GM23248 (cell line): Measurements from ENCODE around the gene FIS1. TPM values are rescaled to one million over a fixed set of nuclear protein-coding genes. Genes with fewer than 3 reads are reported as not detected.

Experiments
- DNase-seq: peaks from one replicate; pipeline ENCODE4 v3.0.0-alpha.2; 2015
- H2AFZ ChIP-seq: fragments of 200-600 bp; sonication (generic); 2 replicates; pipeline ENCODE4 v1.6.1; 2016; ENCODE audit warnings: antibody characterized with exemption
- H3F3A ChIP-seq: fragments of 200-600 bp; sonication (generic); 2 replicates; pipeline ENCODE4 v1.6.1; 2016; ENCODE audit warnings: mild to moderate bottlenecking, antibody characterized with exemption, mixed run types; ENCODE audit not compliant: insufficient read depth
- H3K27ac ChIP-seq: fragments of 200-600 bp; sonication (generic); 2 replicates; pipeline ENCODE4 v1.5.1; 2016; ENCODE audit warnings: mild to moderate bottlenecking
- H3K27me3 ChIP-seq: fragments of 200-600 bp; sonication (generic); replicated peaks from 2 replicates; pipeline ENCODE4 v1.6.1; 2016; ENCODE audit warnings: mild to moderate bottlenecking; ENCODE audit not compliant: insufficient read depth
- H3K36me3 ChIP-seq: fragments of 200-600 bp; sonication (generic); 2 replicates; pipeline ENCODE4 v1.6.1; 2016; ENCODE audit warnings: low read depth, mild to moderate bottlenecking
- H3K4me1 ChIP-seq: fragments of 200-600 bp; sonication (generic); 2 replicates; pipeline ENCODE4 v1.6.1; 2016; ENCODE audit warnings: mild to moderate bottlenecking; ENCODE audit not compliant: insufficient read depth
- H3K4me2 ChIP-seq: fragments of 200-600 bp; sonication (generic); one replicate; pipeline ENCODE4 v1.6.1; 2016; ENCODE audit warnings: mild to moderate bottlenecking; ENCODE audit not compliant: unreplicated experiment
- H3K4me3 ChIP-seq: fragments of 200-600 bp; sonication (generic); 2 replicates; pipeline ENCODE4 v1.5.1; 2016; ENCODE audit warnings: mild to moderate bottlenecking
- H3K79me2 ChIP-seq: fragments of 200-600 bp; sonication (generic); 2 replicates; pipeline ENCODE4 v1.6.1; 2016; ENCODE audit warnings: mild to moderate bottlenecking; ENCODE audit not compliant: insufficient read depth
- H3K9ac ChIP-seq: fragments of 200-600 bp; sonication (generic); 2 replicates; pipeline ENCODE4 v1.6.1; 2016; ENCODE audit warnings: mild to moderate bottlenecking
- H3K9me2 ChIP-seq: fragments of 200-600 bp; sonication (generic); 2 replicates; pipeline ENCODE4 v1.6.1; 2016; ENCODE audit warnings: mixed run types, mild to moderate bottlenecking, moderate library complexity; ENCODE audit not compliant: insufficient read depth
- H3K9me3 ChIP-seq: fragments of 200-600 bp; sonication (generic); one replicate; pipeline ENCODE4 v1.6.1; 2017; ENCODE audit warnings: low read depth
- H4K20me1 ChIP-seq: fragments of 200-600 bp; sonication (generic); 2 replicates; pipeline ENCODE4 v1.6.0; 2016; ENCODE audit not compliant: insufficient read depth
- EZH2 ChIP-seq: fragments of 200-600 bp; sonication (generic); IDR thresholded peaks from 2 replicates; pipeline ENCODE4 v1.6.1; 2018; ENCODE audit warnings: antibody characterized with exemption, mild to moderate bottlenecking; ENCODE audit not compliant: insufficient read depth, poor library complexity, severe bottlenecking
- EZH2phosphoT487 ChIP-seq: fragments of 200-600 bp; sonication (generic); IDR thresholded peaks from 2 replicates; pipeline ENCODE4 v1.6.1; 2018; ENCODE audit warnings: antibody characterized with exemption, moderate library complexity, mild to moderate bottlenecking, low read depth; ENCODE audit not compliant: insufficient read depth
- WGBS, 2 experiments: methylation state at CpG; one replicate each; pipeline ENCODE4 v1.1.6; 2015 to 2017; ENCODE audit warnings: low lambda C conversion rate in 2 of 2, low coverage in 1 of 2; ENCODE audit errors: missing lambda C conversion rate in 2 of 2; 5-methylcytosine and 5-hydroxymethylcytosine counted together
- in situ Hi-C: fragments of 300-500 bp; cut with MboI; formaldehyde crosslinking; loops from 2 replicates; pipeline ENCODE4 v1.15.0; 2020
- polyA plus RNA-seq: library from polyadenylated mRNA; unstranded; fragments of >200 nt; fragmentation: Nextera tagmentation; extraction: Ambion mirVana; gene quantifications from 2 replicates; pipeline ENCODE4 v1.2.1, GENCODE V29; 2016
- total RNA-seq: library from RNA; depleted of rRNA; stranded (reverse); fragments of >200 nt; shearing (Covaris generic); gene quantifications from 2 replicates; pipeline ENCODE4 v1.2.3, GENCODE V29; 2014

Gene FIS1
- total and polyA plus RNA-seq, 2 experiments from 2014 or later, result 193 to 235 TPM

GRCh38 chr7:101278461-101279292 is 33.8 kb upstream of the FIS1 start:
- WGBS, 2 experiments, result 62 to 65% methylated on average over 24 of the region's 24 CpGs
- Histone ChIP-seq H3K36me3 (no peaks in the 10 kb centered on the region), H3K27me3 (peaks cover 16% of the 10 kb centered on the region; the same call in 1 of the 2 replicates), H3K9ac (no peak overlapping the region), H3F3A (no peaks in the 10 kb centered on the region), H3K79me2 (no peaks in the 10 kb centered on the region), H3K27ac (no peak overlapping the region), H2AFZ (no peak overlapping the region), H3K9me2 (no peaks in the 10 kb centered on the region), H3K4me2 (no peak overlapping the region), H3K4me1 (no peaks in the 10 kb centered on the region), H3K4me3 (no peak overlapping the region), H4K20me1 (no peaks in the 10 kb centered on the region), H3K9me3 (no peaks in the 10 kb centered on the region)
- in situ Hi-C loops, result no loop called here
- DNase-seq, result peak; percentile 34
- no peak for TF ChIP-seq EZH2
- TF ChIP-seq EZH2phosphoT487, result no peak

GRCh38 chr7:101277155-101277554 is 32.3 kb upstream of the FIS1 start:
- Histone ChIP-seq H2AFZ (no peak overlapping the region), H3K4me1 (no peaks in the 10 kb centered on the region), H4K20me1 (no peaks in the 10 kb centered on the region), H3K4me2 (no peak overlapping the region), H3K27me3 (peaks cover 29% of the 10 kb centered on the region; the same call in 1 of the 2 replicates), H3K9me3 (no peaks in the 10 kb centered on the region), H3K79me2 (no peaks in the 10 kb centered on the region), H3K9me2 (no peaks in the 10 kb centered on the region), H3K4me3 (no peak overlapping the region), H3K27ac (no peak overlapping the region), H3F3A (no peaks in the 10 kb centered on the region), H3K36me3 (no peaks in the 10 kb centered on the region), H3K9ac (no peak overlapping the region)
- DNase-seq, result no peak
- WGBS, 2 experiments, result 58 to 64% methylated on average over 9 of the region's 9 CpGs
- in situ Hi-C loops, result no loop called here
- TF ChIP-seq EZH2 (no peak), EZH2phosphoT487 (no peak)

GRCh38 chr7:101273206-101273605 is 28.3 kb upstream of the FIS1 start:
- Histone ChIP-seq H3K9me2 (no peaks in the 10 kb centered on the region), H3K4me3 (no peak overlapping the region), H4K20me1 (no peaks in the 10 kb centered on the region), H3K79me2 (no peaks in the 10 kb centered on the region), H3K9ac (no peak overlapping the region), H3K36me3 (no peaks in the 10 kb centered on the region), H3K9me3 (no peaks in the 10 kb centered on the region), H3K27me3 (peaks cover 24% of the 10 kb centered on the region; the same call in 1 of the 2 replicates), H2AFZ (no peak overlapping the region), H3K4me2 (no peak overlapping the region), H3K27ac (no peak overlapping the region), H3K4me1 (no peaks in the 10 kb centered on the region), H3F3A (no peaks in the 10 kb centered on the region)
- DNase-seq, result no peak
- TF ChIP-seq EZH2 (no peak), EZH2phosphoT487 (no peak)
- 25 to 33% methylated on average over 4 of the region's 4 CpGs for WGBS, 2 experiments
- in situ Hi-C loops, result no loop called here

- in situ Hi-C loops, result no loop called here
- no peak overlapping the region for H3K4me2 ChIP-seq
- no peak overlapping the region for H3K9ac ChIP-seq
- H3K27me3 ChIP-seq, result peaks cover 24% of the 10 kb centered on the region; the same call in 1 of the 2 replicates
- H4K20me1 ChIP-seq, result no peaks in the 10 kb centered on the region
- no peaks in the 10 kb centered on the region for H3K79me2 ChIP-seq
- 78 to 92% methylated on average over 4 to 5 of the region's 5 CpGs for WGBS, 2 experiments
- H3K36me3 ChIP-seq, result no peaks in the 10 kb centered on the region
- H3F3A ChIP-seq, result no peaks in the 10 kb centered on the region
- H3K4me1 ChIP-seq, result no peaks in the 10 kb centered on the region
- no peak overlapping the region for H3K4me3 ChIP-seq
- H3K9me2 ChIP-seq, result no peaks in the 10 kb centered on the region
- TF ChIP-seq EZH2phosphoT487, result no peak
- TF ChIP-seq EZH2, result no peak
- H2AFZ ChIP-seq, result no peak overlapping the region
- DNase-seq, result no peak
- H3K9me3 ChIP-seq, result no peaks in the 10 kb centered on the region
- no peak overlapping the region for H3K27ac ChIP-seq
These were observed 26.1 kb upstream of the FIS1 start for GRCh38 chr7:101271021-101271420.
